Measurements from ENCODE around the gene ANKRD29.

GRCh38 chr18:23704806-23705205 lies 42.1 kb upstream of the ANKRD29 start:
- no peak for TF ChIP-seq CEBPB (IDR thresholded peaks at IDR 0.05)
- no peak for TF ChIP-seq TCF12 (IDR thresholded peaks at IDR 0.05; ENCODE audit: low read depth)
- TF ChIP-seq USF1 (IDR thresholded peaks at IDR 0.05): no peak
- TF ChIP-seq RAD21 (IDR thresholded peaks at IDR 0.05; ENCODE audit: low read depth): no peak
- TF ChIP-seq TAF1 (IDR thresholded peaks at IDR 0.05; ENCODE audit: low read depth): no peak
- no peak for TF ChIP-seq FOXM1 (IDR thresholded peaks at IDR 0.05; ENCODE audit: borderline replicate concordance, low read depth)
- TF ChIP-seq EP300 (IDR thresholded peaks at IDR 0.05; ENCODE audit: borderline replicate concordance): no peak
- TF ChIP-seq YY1 (IDR thresholded peaks at IDR 0.05; ENCODE audit: low read depth): no peak
- TF ChIP-seq TEAD4 (IDR thresholded peaks at IDR 0.05): no peak
- TF ChIP-seq REST (IDR thresholded peaks at IDR 0.05; ENCODE audit: low read depth): no peak
- no peak for TF ChIP-seq NFIC (IDR thresholded peaks at IDR 0.05)
- no peak for TF ChIP-seq MAX (IDR thresholded peaks at IDR 0.05)
